Activated T-cell treated with anti-CD3 and anti-CD28 coated beads, Interleukin-2, amount 50 U/mL, for 72 hours (primary cell): ENCODE measurements around the gene NQO1. TPM values are rescaled to one million over a fixed set of nuclear protein-coding genes. Genes with fewer than 3 reads are reported as not detected.

Experiments
- ATAC-seq, 2 donors: fragments of 150-1000 bp; cut with Tn5 transposase; replicated peaks in 1 of 2; 2 replicates each; pipeline ENCODE4 v1.10.0; 2021; ENCODE audit warnings: moderate library complexity in 2 of 2, mild to moderate bottlenecking in 1 of 2
- DNase-seq, 2 donors: peaks; one replicate each; pipeline ENCODE4 v3.0.0; 2021 to 2022; ENCODE audit warnings: mixed read lengths in 1 of 2
- H3K27ac Mint-ChIP-seq: one replicate; pipeline ENCODE4 v1.8.0; 2022; ENCODE audit warnings: mild to moderate bottlenecking, moderate library complexity, mixed read lengths
- H3K27me3 Mint-ChIP-seq: one replicate; pipeline ENCODE4 v1.8.0; 2022; ENCODE audit warnings: low read depth, mixed read lengths
- H3K36me3 Mint-ChIP-seq, 2 donors: one replicate each; pipeline ENCODE4 v1.8.0; 2022; ENCODE audit warnings: mixed read lengths in 2 of 2, mild to moderate bottlenecking in 1 of 2; ENCODE audit not compliant: insufficient read depth in 2 of 2
- H3K4me1 Mint-ChIP-seq: one replicate; pipeline ENCODE4 v1.8.0; 2022; ENCODE audit warnings: low read depth, mixed read lengths
- H3K4me3 Mint-ChIP-seq, 2 donors: one replicate each; pipeline ENCODE4 v1.8.0; 2022; ENCODE audit warnings: mild to moderate bottlenecking in 2 of 2, mixed read lengths in 2 of 2, moderate library complexity in 2 of 2
- H3K9me3 Mint-ChIP-seq, 2 donors: one replicate each; pipeline ENCODE4 v1.8.0; 2022; ENCODE audit warnings: mixed read lengths in 2 of 2
- total RNA-seq, 2 donors: library from RNA; stranded (reverse); gene quantifications; one replicate each; pipeline ENCODE4 v1.2.3, GENCODE V29; 2022

NQO1 gene
- total RNA-seq, 2 donors from 2014 or later: 10.8 to 12.8 TPM

- DNase-seq: no peak
- no peaks in the 10 kb centered on the region for H3K4me1 Mint-ChIP-seq
- no peak overlapping the region for H3K4me3 Mint-ChIP-seq
- no peak for ATAC-seq
- no peaks in the 10 kb centered on the region for H3K27me3 Mint-ChIP-seq
- peak overlapping the region; percentile 50 for H3K27ac Mint-ChIP-seq
- H3K36me3 Mint-ChIP-seq: peaks cover 10 to 20% of the 10 kb centered on the region in 2 donors
- H3K9me3 Mint-ChIP-seq: no peaks in the 10 kb centered on the region
Observed at GRCh38 chr16:69672998-69673713, 53.2 kb downstream of the NQO1 start.

GRCh38 chr16:69672315-69672997 is 53.9 kb downstream of the NQO1 start:
- H3K27me3 Mint-ChIP-seq: no peaks in the 10 kb centered on the region
- peaks cover 10 to 15% of the 10 kb centered on the region in 2 donors for H3K36me3 Mint-ChIP-seq
- no peak overlapping the region for H3K27ac Mint-ChIP-seq
- H3K4me3 Mint-ChIP-seq: no peak overlapping the region
- no peak for DNase-seq
- no peaks in the 10 kb centered on the region for H3K9me3 Mint-ChIP-seq
- no peak for ATAC-seq
- H3K4me1 Mint-ChIP-seq: no peaks in the 10 kb centered on the region

- no peak for DNase-seq
- Mint-ChIP-seq H3K9me3 (no peaks in the 10 kb centered on the region), H3K27me3 (no peaks in the 10 kb centered on the region), H3K4me1 (no peaks in the 10 kb centered on the region), H3K4me3 (no peak overlapping the region), H3K27ac (peak overlapping the region; percentile 28), H3K36me3 (peaks cover 5 to 13% of the 10 kb centered on the region in 2 donors)
- ATAC-seq: no peak
Observed at GRCh38 chr16:69669577-69669976, 56.8 kb downstream of the NQO1 start.

GRCh38 chr16:69663846-69664245 is 62.5 kb downstream of the NQO1 start:
- H3K4me1 Mint-ChIP-seq: no peaks in the 10 kb centered on the region
- no peaks in the 10 kb centered on the region for H3K27me3 Mint-ChIP-seq
- no peak overlapping the region for H3K27ac Mint-ChIP-seq
- H3K9me3 Mint-ChIP-seq: no peaks in the 10 kb centered on the region
- peaks cover 5 to 25% of the 10 kb centered on the region in 2 donors for H3K36me3 Mint-ChIP-seq
- no peak for DNase-seq
- no peak overlapping the region for H3K4me3 Mint-ChIP-seq
- ATAC-seq: no peak

GRCh38 chr16:69662901-69663300 is 63.5 kb downstream of the NQO1 start:
- Mint-ChIP-seq H3K36me3 (peaks cover 3 to 27% of the 10 kb centered on the region in 2 donors), H3K4me3 (no peak overlapping the region), H3K4me1 (no peaks in the 10 kb centered on the region), H3K9me3 (no peaks in the 10 kb centered on the region), H3K27ac (no peak overlapping the region), H3K27me3 (no peaks in the 10 kb centered on the region)
- DNase-seq (no peak), ATAC-seq (no peak)

- no peaks in the 10 kb centered on the region for H3K4me1 Mint-ChIP-seq
- H3K9me3 Mint-ChIP-seq: no peaks in the 10 kb centered on the region
- peaks cover 5 to 30% of the 10 kb centered on the region in 2 donors for H3K36me3 Mint-ChIP-seq
- no peak for DNase-seq
- H3K4me3 Mint-ChIP-seq: no peak overlapping the region
- H3K27ac Mint-ChIP-seq: no peak overlapping the region
- no peaks in the 10 kb centered on the region for H3K27me3 Mint-ChIP-seq
- ATAC-seq: no peak
Observed at GRCh38 chr16:69660166-69660565, 66.2 kb downstream of the NQO1 start.

Other genes with a start within 250 kb of the NQO1 start
- gene NFAT5, start 160.6 kb downstream of the NQO1 start, total RNA-seq: 10 to 100 TPM; 87.1 to 94.6 TPM
- gene NOB1, start 28.4 kb upstream of the NQO1 start, total RNA-seq: 100 to 1,000 TPM; 135 to 152 TPM
- 10 to 100 TPM; 45.4 to 62.3 TPM for gene WWP2, start 35.8 kb upstream of the NQO1 start, total RNA-seq
- 1 to 10 TPM; 1.6 to 2.2 TPM for gene CLEC18A, start 224.8 kb upstream of the NQO1 start, total RNA-seq